B cell (primary cell): ENCODE measurements around the gene MEIS2. TPM values are rescaled to one million over a fixed set of nuclear protein-coding genes. Genes with fewer than 3 reads are reported as not detected.

Experiments
- ATAC-seq: fragments of 200-7000 bp; cut with Tn5 transposase; one replicate; pipeline ENCODE4 v1.10.0; 2021; ENCODE audit warnings: low read depth, mild to moderate bottlenecking, moderate number of reproducible peaks, moderate library complexity
- CTCF ChIA-PET: fragments of 350-600 bp; sonication (Branson Sonifier 250); formaldehyde crosslinking; loops from one replicate; lab custom pipeline; 2021; ENCODE audit warnings: antibody characterized with exemption, inconsistent platforms; lab: Charles Lee
- POLR2A ChIA-PET: fragments of 350-600 bp; sonication (Branson Sonifier 250); formaldehyde crosslinking; loops from one replicate; lab custom pipeline; 2021; ENCODE audit warnings: antibody characterized with exemption; lab: Charles Lee
- DNase-seq: peaks from one replicate; pipeline ENCODE4 v3.0.0; 2013
- H2AFZ ChIP-seq: 2 replicates; pipeline ENCODE4 v1.6.1; 2012; ENCODE audit warnings: mild to moderate bottlenecking, low read depth, low read length; ENCODE audit not compliant: insufficient read depth, poor library complexity, severe bottlenecking
- H3K27ac ChIP-seq, 2 donors: 1 replicate in 1 of 2; 2 replicates in 1 of 2; pipeline ENCODE4 v1.5.1; 2012 to 2013; ENCODE audit warnings: low read length in 2 of 2, mild to moderate bottlenecking in 2 of 2, moderate library complexity in 1 of 2
- H3K27me3 ChIP-seq, 4 experiments: fragments of 200-600 bp in 1 of 4; sonication (generic) in 1 of 4; replicated peaks in 1 of 4; 1 replicate in 2 of 4; 2 replicates in 2 of 4; pipeline versions ENCODE4 v1.6.1 to v1.7.0; 2013 to 2016; ENCODE audit warnings: low read length in 3 of 4, mild to moderate bottlenecking in 2 of 4, mixed read lengths in 1 of 4, moderate library complexity in 1 of 4; ENCODE audit not compliant: insufficient read depth in 4 of 4, control insufficient read depth in 3 of 4; ENCODE audit errors: control extremely low read depth in 1 of 4
- H3K36me3 ChIP-seq, 2 experiments: replicated peaks in 1 of 2; 1 replicate in 1 of 2; 2 replicates in 1 of 2; pipeline versions ENCODE4 v1.6.1 to v1.7.1; 2013; ENCODE audit warnings: low read length in 1 of 2; ENCODE audit not compliant: insufficient read depth in 2 of 2, control insufficient read depth in 1 of 2; ENCODE audit errors: control extremely low read depth in 1 of 2, extremely low read depth in 1 of 2
- H3K4me1 ChIP-seq, 2 donors: fragments of 200-600 bp in 1 of 2; sonication (generic) in 1 of 2; 1 replicate in 1 of 2; 2 replicates in 1 of 2; pipeline versions ENCODE4 v1.5.1 to v1.6.1; 2013 to 2017; ENCODE audit warnings: low read length in 2 of 2; ENCODE audit not compliant: control insufficient read depth in 2 of 2, insufficient read depth in 2 of 2
- H3K4me2 ChIP-seq: replicated peaks from 2 replicates; pipeline ENCODE3; 2012; ENCODE audit warnings: mild to moderate bottlenecking, low read depth, low read length; ENCODE audit not compliant: poor library complexity, severe bottlenecking
- H3K4me3 ChIP-seq, 5 experiments: fragments of 200-600 bp in 1 of 5; sonication (generic) in 1 of 5; 1 replicate in 3 of 5; 2 replicates in 2 of 5; pipeline versions ENCODE4 v1.5.1 to v1.7.0; 2011 to 2016; ENCODE audit warnings: low read length in 4 of 5, mild to moderate bottlenecking in 4 of 5, low read depth in 2 of 5, control low read depth in 1 of 5, moderate library complexity in 1 of 5; ENCODE audit not compliant: insufficient read depth in 1 of 5; ENCODE audit errors: control extremely low read depth in 1 of 5, extremely low read depth in 1 of 5
- H3K79me2 ChIP-seq: fragments of 200-600 bp; sonication (generic); one replicate; pipeline ENCODE4 v1.6.0; 2016; ENCODE audit warnings: low read length; ENCODE audit not compliant: control insufficient read depth, insufficient read depth
- H3K9ac ChIP-seq: fragments of 200-600 bp; sonication (generic); 2 replicates; pipeline ENCODE4 v1.6.1; 2017; ENCODE audit warnings: mild to moderate bottlenecking, low read length, moderate library complexity
- H3K9me3 ChIP-seq, 3 donors: one replicate each; pipeline versions ENCODE4 v1.6.1 to v1.7.1; 2013; ENCODE audit warnings: low read length in 2 of 3; ENCODE audit not compliant: control insufficient read depth in 2 of 3, insufficient read depth in 1 of 3; ENCODE audit errors: control extremely low read depth in 1 of 3
- H4K20me1 ChIP-seq: 2 replicates; pipeline ENCODE4 v1.6.0; 2012; ENCODE audit warnings: mild to moderate bottlenecking, low read length; ENCODE audit not compliant: insufficient read depth, control insufficient read depth, poor library complexity, severe bottlenecking
- H3K27ac Mint-ChIP-seq: one replicate; pipeline ENCODE4 v1.8.0; 2021; ENCODE audit warnings: mixed read lengths
- H3K27me3 Mint-ChIP-seq: one replicate; pipeline ENCODE4 v1.8.0; 2021; ENCODE audit warnings: mixed read lengths
- H3K4me1 Mint-ChIP-seq: one replicate; pipeline ENCODE4 v1.8.0; 2021; ENCODE audit warnings: mixed read lengths
- H3K4me3 Mint-ChIP-seq: one replicate; pipeline ENCODE4 v1.8.0; 2021; ENCODE audit warnings: mixed read lengths
- H3K9me3 Mint-ChIP-seq: one replicate; pipeline ENCODE4 v1.8.0; 2022; ENCODE audit warnings: mixed read lengths; ENCODE audit not compliant: insufficient read depth
- EZH2 ChIP-seq: IDR thresholded peaks from 2 replicates; pipeline ENCODE4 v1.6.1; 2012; ENCODE audit warnings: borderline replicate concordance, low read depth, mild to moderate bottlenecking, moderate library complexity, low read length; ENCODE audit not compliant: insufficient read depth, poor library complexity, severe bottlenecking
- WGBS: methylation state at CpG from one replicate; pipeline ENCODE4 v1.1.5; 2013; ENCODE audit warnings: missing lambda C conversion rate; ENCODE audit not compliant: insufficient coverage; 5-methylcytosine and 5-hydroxymethylcytosine counted together
- intact Hi-C: fragments of 100-400 bp; cut with micrococcal nuclease; formaldehyde crosslinking; loops from one replicate; pipeline ENCODE4 v1.10.0; 2022
- polyA plus RNA-seq: library from polyadenylated mRNA; depleted of rRNA; stranded (reverse); fragments of >200 nt; gene quantifications from 2 replicates; pipeline ENCODE4 v1.2.3, GENCODE V29; 2012
- total RNA-seq, 2 donors: library from RNA; stranded (reverse); fragments of 120-200 nt in 1 of 2; gene quantifications; 1 replicate in 1 of 2; 2 replicates in 1 of 2; pipeline versions ENCODE4 v1.2.3 to v1.2.4, GENCODE V29; 2013 to 2022
- TF ChIP-seq, protein P1 (sequence below): fragments of 200-600 bp; IDR thresholded peaks from one replicate; pipeline ENCODE4 v1.8.0; 2022; ENCODE audit warnings: antibody characterized with exemption, mild to moderate bottlenecking

MEIS2 gene
- total and polyA plus RNA-seq, 2 donors (not counting 1 experiment from before 2014, with no cell fraction given): 0.22 TPM; not detected in 1

DNA sequence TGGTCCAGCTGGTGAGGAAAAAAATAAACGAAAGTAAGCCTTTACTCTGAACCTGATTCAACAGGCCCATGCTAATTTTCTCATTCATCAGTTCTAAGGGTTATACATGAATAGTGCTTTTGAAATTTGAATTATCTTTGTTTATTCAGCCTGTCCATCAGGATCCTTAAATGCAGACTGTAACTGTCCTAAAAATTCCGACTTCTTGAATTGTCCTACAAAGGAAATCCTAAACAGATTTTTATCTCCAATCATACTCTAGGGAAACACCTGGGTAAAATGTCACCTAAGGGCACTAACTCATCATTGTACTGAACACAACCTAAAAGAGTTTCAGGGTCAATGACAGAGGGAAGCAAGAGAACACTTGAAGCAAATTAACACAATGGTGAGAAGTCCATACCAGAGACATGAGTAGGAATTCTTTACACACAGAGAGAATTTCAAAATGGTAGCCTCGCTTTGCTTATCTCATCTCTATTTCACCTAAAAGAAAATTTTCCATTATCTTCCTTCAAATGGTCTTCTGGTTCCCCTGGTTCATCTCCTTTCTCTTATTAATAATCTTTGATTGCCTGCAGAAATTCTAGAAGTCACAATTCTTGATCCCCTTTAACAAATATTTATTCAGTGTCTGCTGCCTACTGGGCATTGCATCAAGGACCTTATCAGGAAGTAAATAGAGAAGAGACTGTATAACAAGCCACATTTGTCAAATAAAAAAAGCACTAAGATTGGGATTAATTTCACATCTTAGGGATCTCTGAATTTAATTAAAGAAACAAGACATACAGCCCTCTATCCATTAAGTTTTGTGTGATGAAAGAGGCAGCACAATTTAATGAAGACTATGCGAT, 182.7 kb downstream of the MEIS2 start:
- intact Hi-C loops: no loop called here
- no peak overlapping the region for H3K27ac ChIP-seq
- Mint-ChIP-seq H3K9me3 (no peaks in the 10 kb centered on the region), H3K27me3 (no peaks in the 10 kb centered on the region), H3K4me3 (no peak overlapping the region), H3K4me1 (no peaks in the 10 kb centered on the region), H3K27ac (no peak overlapping the region)
- no peaks in the 10 kb centered on the region for H3K79me2 ChIP-seq
- no peaks in the 10 kb centered on the region for H4K20me1 ChIP-seq
- no peaks in the 10 kb centered on the region for H3K4me1 ChIP-seq
- H3K36me3 ChIP-seq: no peaks in the 10 kb centered on the region
- ChIA-PET POLR2A (no interaction called here), CTCF (no interaction called here)
- no peak for TF ChIP-seq EZH2
- TF ChIP-seq, protein P1, sequence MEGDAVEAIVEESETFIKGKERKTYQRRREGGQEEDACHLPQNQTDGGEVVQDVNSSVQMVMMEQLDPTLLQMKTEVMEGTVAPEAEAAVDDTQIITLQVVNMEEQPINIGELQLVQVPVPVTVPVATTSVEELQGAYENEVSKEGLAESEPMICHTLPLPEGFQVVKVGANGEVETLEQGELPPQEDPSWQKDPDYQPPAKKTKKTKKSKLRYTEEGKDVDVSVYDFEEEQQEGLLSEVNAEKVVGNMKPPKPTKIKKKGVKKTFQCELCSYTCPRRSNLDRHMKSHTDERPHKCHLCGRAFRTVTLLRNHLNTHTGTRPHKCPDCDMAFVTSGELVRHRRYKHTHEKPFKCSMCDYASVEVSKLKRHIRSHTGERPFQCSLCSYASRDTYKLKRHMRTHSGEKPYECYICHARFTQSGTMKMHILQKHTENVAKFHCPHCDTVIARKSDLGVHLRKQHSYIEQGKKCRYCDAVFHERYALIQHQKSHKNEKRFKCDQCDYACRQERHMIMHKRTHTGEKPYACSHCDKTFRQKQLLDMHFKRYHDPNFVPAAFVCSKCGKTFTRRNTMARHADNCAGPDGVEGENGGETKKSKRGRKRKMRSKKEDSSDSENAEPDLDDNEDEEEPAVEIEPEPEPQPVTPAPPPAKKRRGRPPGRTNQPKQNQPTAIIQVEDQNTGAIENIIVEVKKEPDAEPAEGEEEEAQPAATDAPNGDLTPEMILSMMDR: no peak
- DNase-seq (no peak), ATAC-seq (no peak)
- H3K9me3 ChIP-seq: peaks cover 0 to 3% (median 0%) of the 10 kb centered on the region in 3 donors
- no peak overlapping the region for H2AFZ ChIP-seq
- H3K9ac ChIP-seq: no peak overlapping the region
- H3K4me2 ChIP-seq: no peak overlapping the region
- no CpG with 5 or more reads among the region's 4 CpGs for WGBS
- H3K27me3 ChIP-seq: no peaks in the 10 kb centered on the region
- no peak overlapping the region for H3K4me3 ChIP-seq

DNA sequence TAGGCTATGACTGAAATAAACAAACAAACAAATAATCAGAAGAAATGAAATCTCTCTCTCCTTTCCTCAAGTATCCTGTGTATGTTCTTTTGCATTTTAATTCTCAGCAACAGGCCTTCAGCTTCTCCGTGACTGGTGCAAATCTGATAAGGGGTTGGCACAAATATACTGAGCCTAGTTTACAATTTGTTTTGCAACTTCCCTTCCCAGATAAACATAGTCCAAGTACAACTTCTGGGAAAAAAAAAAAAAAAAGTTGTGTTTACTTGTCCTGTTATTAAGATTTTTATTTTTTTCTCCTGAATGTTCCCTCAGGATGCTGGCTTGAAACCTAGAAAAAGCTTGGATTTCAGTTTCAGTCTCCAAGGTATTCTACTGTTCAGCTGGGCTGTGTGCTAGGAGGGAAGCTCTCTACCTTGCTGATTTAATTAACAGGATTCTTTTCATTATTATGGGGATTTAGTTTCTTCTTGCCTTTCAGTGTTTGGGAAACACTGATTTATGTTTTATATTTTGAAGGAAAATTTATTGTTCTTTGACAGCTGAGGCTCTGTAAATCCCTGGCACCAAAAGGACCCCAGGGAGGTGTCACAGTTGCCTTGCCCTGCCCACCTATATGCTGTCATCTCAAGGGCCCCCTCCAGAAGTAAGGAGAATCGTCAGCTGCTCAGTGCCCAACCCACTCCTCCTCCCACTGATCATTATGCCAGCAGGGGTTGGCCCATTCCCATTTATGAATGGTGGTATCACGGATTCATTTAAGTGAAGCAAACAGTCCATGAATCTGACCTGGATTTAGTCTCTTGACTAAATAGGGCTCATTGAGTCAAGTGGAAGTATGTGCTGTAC, 185.2 kb downstream of the MEIS2 start:
- Histone ChIP-seq H3K36me3 (no peaks in the 10 kb centered on the region), H3K27ac (no peak overlapping the region), H3K4me3 (no peak overlapping the region), H3K4me2 (no peak overlapping the region), H3K79me2 (no peaks in the 10 kb centered on the region), H4K20me1 (no peaks in the 10 kb centered on the region), H2AFZ (no peak overlapping the region), H3K9me3 (peaks cover 0 to 3% (median 0%) of the 10 kb centered on the region in 3 donors), H3K9ac (no peak overlapping the region), H3K27me3 (no peaks in the 10 kb centered on the region), H3K4me1 (no peaks in the 10 kb centered on the region)
- 82% methylated on average over 2 of the region's 3 CpGs for WGBS
- intact Hi-C loops: no loop called here
- ChIA-PET POLR2A (no interaction called here), CTCF (no interaction called here)
- DNase-seq (no peak), ATAC-seq (no peak)
- no peak overlapping the region for H3K27ac Mint-ChIP-seq
- no peaks in the 10 kb centered on the region for H3K4me1 Mint-ChIP-seq
- H3K4me3 Mint-ChIP-seq: no peak overlapping the region
- H3K9me3 Mint-ChIP-seq: no peaks in the 10 kb centered on the region
- no peak for TF ChIP-seq EZH2
- TF ChIP-seq, protein P1: no peak
- H3K27me3 Mint-ChIP-seq: no peaks in the 10 kb centered on the region
